Measurements from ENCODE around the gene STMN1. TPM values are rescaled to one million over a fixed set of nuclear protein-coding genes. Genes with fewer than 3 reads are reported as not detected.

STMN1 gene
- polyA plus RNA-seq, 12 donors: 416 to 861 (median 621) TPM; not detected in 1

- no peak for DNase-seq
These were observed 18.2 kb upstream of the STMN1 start for GRCh38 chr1:25924454-25924853.

GRCh38 chr1:25922971-25923552, 16.8 kb upstream of the STMN1 start:
- peak; percentile 42 for DNase-seq

GRCh38 chr1:25922056-25922970, 16.1 kb upstream of the STMN1 start:
- DNase-seq: no peak

GRCh38 chr1:25918615-25919014, 12.4 kb upstream of the STMN1 start:
- DNase-seq: no peak

GRCh38 chr1:25917996-25918395, 11.8 kb upstream of the STMN1 start:
- DNase-seq: no peak

- DNase-seq: no peak
These were observed 10.2 kb upstream of the STMN1 start for GRCh38 chr1:25916460-25916859.

- DNase-seq: no peak
These were observed 8.1 kb upstream of the STMN1 start for GRCh38 chr1:25914074-25914995.

- DNase-seq: no peak
These were observed 7.0 kb upstream of the STMN1 start for GRCh38 chr1:25913206-25913605.

- no peak for DNase-seq
These were observed 6.0 kb upstream of the STMN1 start for GRCh38 chr1:25912076-25912831.

GRCh38 chr1:25911162-25911561, 4.9 kb upstream of the STMN1 start:
- no peak for DNase-seq

- DNase-seq: no peak
These were observed 2.8 kb upstream of the STMN1 start for GRCh38 chr1:25909040-25909439.

- DNase-seq: no peak
These were observed 1.9 kb upstream of the STMN1 start for GRCh38 chr1:25908161-25908560.

GRCh38 chr1:25907601-25908000, 1.4 kb upstream of the STMN1 start:
- no peak for DNase-seq

GRCh38 chr1:25906644-25907300, 553 bp upstream of the STMN1 start:
- DNase-seq: no peak

GRCh38 chr1:25904943-25905679, 1.1 kb downstream of the STMN1 start:
- DNase-seq: peak; percentile 95

- no peak for DNase-seq
These were observed 2.2 kb downstream of the STMN1 start for GRCh38 chr1:25903986-25904385.

GRCh38 chr1:25902462-25902861, 3.8 kb downstream of the STMN1 start:
- DNase-seq: no peak

GRCh38 chr1:25900219-25900618, 6.0 kb downstream of the STMN1 start:
- DNase-seq: no peak

GRCh38 chr1:25899792-25900191, 6.4 kb downstream of the STMN1 start:
- DNase-seq: no peak

Data from muscle of arm (tissue), 12 donors.